NB4 (cell line): ENCODE measurements around the gene ADCY5.

ENCODE experiments used
- DNase-seq: peaks from one replicate; pipeline ENCODE4 v3.0.0; 2010; ENCODE audit warnings: low read depth
- H3K4me3 ChIP-seq: one replicate; pipeline ENCODE4 v1.5.1; 2011; ENCODE audit warnings: mild to moderate bottlenecking, low read depth, low read length, moderate library complexity
- MYC ChIP-seq: IDR thresholded peaks from 2 replicates; pipeline ENCODE4 v1.6.1; 2011; ENCODE audit warnings: low read depth, low read length
- POLR2A ChIP-seq: IDR thresholded peaks from 2 replicates; pipeline ENCODE4 v1.6.1; 2011; ENCODE audit warnings: mild to moderate bottlenecking; ENCODE audit not compliant: insufficient read length; ENCODE audit errors: extremely low read depth
- TF ChIP-seq, protein P1 (sequence below): IDR thresholded peaks from 2 replicates; pipeline ENCODE4 v1.6.1; 2011; ENCODE audit warnings: low read depth, low read length
- TF ChIP-seq, protein P2 (sequence below): IDR thresholded peaks from one replicate; pipeline ENCODE4 v1.5.1; 2012; ENCODE audit warnings: low read depth, low read length

Gene ADCY5

DNA sequence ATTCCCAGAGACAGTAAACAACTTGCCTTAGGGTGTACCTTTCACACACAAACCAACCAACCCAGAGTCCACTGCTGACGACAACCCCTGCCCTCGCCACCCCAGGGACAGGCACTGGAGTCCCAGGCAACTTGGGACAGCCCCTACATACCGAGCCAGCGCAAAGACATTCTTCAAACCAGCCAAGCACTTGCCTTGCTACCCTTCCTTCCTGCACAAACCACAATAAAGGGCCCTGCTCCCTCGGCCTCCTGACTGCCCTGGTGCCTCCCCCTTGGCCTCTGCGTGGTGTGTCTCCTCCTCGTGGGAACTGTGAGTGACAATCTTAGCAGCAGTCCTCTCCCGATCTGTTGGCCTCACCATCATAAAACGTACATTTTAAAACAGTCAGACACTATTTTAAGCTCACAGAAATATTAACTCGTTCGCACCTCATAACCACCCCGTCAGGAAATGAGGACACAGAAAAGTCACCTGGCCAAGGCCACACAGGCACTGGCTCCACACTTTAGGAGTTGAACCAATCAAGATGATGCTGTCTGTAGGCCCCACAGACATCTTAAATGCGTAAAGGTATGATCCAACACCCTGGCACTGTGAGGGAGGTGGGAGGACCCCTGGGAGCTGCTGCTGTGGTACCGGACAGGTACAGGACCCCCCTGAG is 113.8 kb downstream of the ADCY5 start:
- DNase-seq = no peak
- no peak overlapping the region for H3K4me3 ChIP-seq
- TF ChIP-seq, protein P1, sequence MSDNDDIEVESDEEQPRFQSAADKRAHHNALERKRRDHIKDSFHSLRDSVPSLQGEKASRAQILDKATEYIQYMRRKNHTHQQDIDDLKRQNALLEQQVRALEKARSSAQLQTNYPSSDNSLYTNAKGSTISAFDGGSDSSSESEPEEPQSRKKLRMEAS = no peak
- no peak for TF ChIP-seq MYC
- TF ChIP-seq, protein P2, sequence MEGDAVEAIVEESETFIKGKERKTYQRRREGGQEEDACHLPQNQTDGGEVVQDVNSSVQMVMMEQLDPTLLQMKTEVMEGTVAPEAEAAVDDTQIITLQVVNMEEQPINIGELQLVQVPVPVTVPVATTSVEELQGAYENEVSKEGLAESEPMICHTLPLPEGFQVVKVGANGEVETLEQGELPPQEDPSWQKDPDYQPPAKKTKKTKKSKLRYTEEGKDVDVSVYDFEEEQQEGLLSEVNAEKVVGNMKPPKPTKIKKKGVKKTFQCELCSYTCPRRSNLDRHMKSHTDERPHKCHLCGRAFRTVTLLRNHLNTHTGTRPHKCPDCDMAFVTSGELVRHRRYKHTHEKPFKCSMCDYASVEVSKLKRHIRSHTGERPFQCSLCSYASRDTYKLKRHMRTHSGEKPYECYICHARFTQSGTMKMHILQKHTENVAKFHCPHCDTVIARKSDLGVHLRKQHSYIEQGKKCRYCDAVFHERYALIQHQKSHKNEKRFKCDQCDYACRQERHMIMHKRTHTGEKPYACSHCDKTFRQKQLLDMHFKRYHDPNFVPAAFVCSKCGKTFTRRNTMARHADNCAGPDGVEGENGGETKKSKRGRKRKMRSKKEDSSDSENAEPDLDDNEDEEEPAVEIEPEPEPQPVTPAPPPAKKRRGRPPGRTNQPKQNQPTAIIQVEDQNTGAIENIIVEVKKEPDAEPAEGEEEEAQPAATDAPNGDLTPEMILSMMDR = no peak
- TF ChIP-seq POLR2A = no peak

DNA sequence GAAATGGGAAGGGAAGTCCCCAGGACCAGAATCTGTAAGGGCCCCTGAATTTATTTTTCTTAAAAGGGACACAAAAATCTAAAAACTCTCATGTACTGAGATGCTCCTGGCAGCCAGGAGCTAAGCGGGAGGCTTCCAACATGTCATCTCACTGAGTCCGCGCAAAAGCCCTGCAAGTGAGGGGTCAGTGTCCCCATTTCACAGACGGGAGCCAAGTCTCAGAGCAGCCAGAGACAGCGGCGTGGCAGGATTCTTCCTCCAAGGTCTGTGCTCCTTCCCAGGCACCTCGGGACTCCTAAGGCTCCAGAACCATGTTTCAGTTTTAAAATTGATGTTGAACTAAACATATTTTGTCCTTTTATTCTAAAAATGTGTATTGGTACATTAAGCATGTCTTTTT is 114.8 kb downstream of the ADCY5 start:
- no peak for DNase-seq
- no peak overlapping the region for H3K4me3 ChIP-seq
- TF ChIP-seq MYC (no peak), POLR2A (no peak)
- TF ChIP-seq, protein P2 = no peak
- TF ChIP-seq, protein P1 = no peak

DNA sequence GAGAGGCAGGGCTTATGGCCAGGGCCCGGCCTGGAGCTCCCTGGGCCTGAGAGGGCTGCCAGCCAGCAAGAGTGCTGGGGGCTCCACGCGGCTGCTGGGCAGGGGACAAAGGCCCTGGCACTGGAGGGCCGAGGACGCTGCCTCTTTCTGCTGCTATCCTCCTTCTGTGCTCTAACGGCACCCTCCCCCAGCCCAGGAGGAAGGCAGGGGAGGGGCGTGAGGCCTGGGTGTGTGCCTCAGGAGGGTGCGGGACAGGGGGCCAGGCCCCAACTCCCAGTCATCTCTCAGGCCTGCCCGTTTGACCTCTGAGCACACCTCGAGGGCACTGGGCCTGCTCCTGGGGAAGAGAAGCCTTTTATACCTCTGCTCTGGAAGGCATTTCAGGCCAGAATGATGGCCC is 115.5 kb downstream of the ADCY5 start:
- DNase-seq = no peak
- TF ChIP-seq, protein P1 = no peak
- TF ChIP-seq MYC (no peak), POLR2A (no peak)
- TF ChIP-seq, protein P2 = no peak
- no peak overlapping the region for H3K4me3 ChIP-seq

DNA sequence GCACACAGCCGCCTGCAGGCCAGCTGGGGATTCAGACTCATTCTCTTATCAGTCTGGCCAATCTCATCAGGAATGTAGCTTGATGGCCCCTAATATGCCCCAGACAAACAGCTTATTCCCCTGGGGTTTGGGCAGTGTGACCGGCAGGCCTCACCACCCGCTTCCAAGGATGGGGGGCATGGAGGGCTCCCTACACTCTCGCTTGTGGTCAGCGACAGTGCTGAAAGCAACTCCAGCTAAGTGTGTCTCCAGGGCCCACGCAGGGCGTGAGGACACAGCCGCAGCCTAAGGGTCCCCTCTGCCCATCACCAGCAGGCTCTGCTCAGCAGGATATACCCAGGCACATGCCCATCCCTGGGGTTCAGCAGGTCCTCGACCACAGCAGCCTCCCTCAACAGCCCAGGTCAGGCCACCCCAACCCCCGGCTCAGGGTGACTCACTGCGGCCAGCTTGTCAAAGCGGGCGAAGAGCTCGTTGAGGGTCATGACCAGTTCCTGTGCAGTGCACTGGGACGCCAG is 116.7 kb downstream of the ADCY5 start:
- TF ChIP-seq, protein P2 = no peak
- TF ChIP-seq MYC (no peak), POLR2A (no peak)
- TF ChIP-seq, protein P1 = no peak
- DNase-seq = no peak
- H3K4me3 ChIP-seq = no peak overlapping the region

DNA sequence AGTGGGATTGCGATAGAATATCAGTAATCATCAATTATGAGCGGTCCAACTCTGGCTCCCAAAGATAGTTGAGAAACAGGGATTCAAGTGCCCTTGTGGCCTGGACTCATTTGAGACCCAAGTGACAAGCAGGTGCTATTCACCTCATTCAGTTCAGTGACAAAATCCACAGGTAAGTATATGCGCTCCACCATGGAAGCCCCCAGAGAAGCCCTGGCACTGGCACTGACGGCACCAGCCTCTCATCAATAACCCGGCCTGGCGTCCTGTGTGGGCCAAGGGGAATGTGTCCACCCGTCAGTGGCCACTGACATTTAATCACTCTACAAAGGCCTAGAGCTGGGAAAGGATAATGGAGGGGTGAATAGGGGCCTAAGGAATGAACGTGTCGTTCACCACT is 117.2 kb downstream of the ADCY5 start:
- no peak for TF ChIP-seq POLR2A
- TF ChIP-seq, protein P2 = no peak
- no peak for TF ChIP-seq MYC
- TF ChIP-seq, protein P1 = no peak

More for the DNA sequence above, 117.2 kb downstream of the ADCY5 start:
- DNase-seq = no peak
- H3K4me3 ChIP-seq = no peak overlapping the region
